Islet of Langerhans (tissue), 1 donor: ENCODE data around the gene TNPO1.
A peak's percentile ranks its signal among the peaks of the same experiment; 100 is the strongest.
"Not testable (repeated sequence)": the region's sequence is repeated elsewhere in the genome, so short reads cannot be mapped to it uniquely, and the experiment has no call there.

Source experiments
- FAIRE-seq: peaks from one replicate; lab custom pipeline; 2011; peaks lifted over from hg19 to GRCh38; lab: Jason Lieb, UNC

TNPO1 gene

GRCh38 chr5:72855821-72856220, 39.4 kb downstream of the TNPO1 start:
- FAIRE-seq, result no peak

DNA sequence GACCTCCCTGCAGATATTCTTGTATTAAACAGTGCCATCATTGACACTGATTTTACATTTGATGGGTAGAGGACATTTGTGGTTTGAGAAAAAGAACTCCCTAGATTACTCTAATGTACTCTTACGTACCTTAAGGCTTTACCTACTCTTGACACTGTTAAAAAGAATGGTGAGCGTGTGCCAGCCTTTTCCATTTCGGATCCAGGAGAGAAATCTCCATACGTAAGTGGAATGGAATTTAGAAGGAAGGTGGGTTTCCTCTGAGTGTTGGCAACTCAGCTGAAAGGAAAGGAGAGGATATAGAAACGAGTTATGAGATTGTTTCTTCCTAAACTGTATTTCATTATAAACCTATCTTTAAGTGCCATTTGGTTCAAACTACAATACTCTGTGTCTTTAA, 40.9 kb downstream of the TNPO1 start:
- no peak for FAIRE-seq

DNA sequence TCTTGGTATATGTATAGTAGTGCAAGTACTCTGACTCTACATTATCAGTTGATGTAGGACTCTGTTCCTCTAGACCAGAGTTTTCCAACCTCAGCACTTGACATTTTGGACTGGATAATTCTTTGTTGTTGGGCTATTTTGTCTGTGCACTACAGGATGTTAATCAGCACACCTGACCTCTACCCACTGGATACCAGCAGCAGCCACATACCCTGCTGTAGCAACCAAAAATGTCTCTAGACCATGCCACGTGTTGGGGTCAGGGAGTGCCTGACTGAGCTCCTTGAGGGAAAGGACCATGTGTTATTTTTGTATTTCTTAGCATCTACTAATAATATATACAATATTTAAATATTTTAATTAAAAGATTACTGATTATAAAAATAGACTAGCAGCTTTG, 42.7 kb downstream of the TNPO1 start:
- no peak for FAIRE-seq

DNA sequence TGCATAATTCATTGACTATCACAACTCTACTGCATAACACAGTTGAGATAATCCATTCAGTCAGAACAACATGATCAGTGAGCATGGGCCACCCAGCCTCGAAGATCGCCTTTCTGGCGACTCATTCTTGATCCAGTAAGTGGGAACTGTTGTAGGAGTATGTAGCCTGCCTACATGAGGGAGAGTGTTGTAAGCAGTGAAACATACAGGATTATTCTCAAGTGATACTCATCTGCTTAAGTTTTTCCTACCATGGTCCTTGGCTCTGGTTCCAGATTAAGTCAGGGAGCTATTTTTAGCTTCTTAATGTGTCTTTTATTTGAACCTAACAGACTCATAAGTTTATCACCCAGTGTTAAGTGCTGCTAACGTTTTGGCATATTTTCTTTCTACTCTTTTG, 44.0 kb downstream of the TNPO1 start:
- no peak for FAIRE-seq

- peak; percentile 53 for FAIRE-seq
Measured at GRCh38 chr5:72871366-72872024, 55.0 kb downstream of the TNPO1 start.

DNA sequence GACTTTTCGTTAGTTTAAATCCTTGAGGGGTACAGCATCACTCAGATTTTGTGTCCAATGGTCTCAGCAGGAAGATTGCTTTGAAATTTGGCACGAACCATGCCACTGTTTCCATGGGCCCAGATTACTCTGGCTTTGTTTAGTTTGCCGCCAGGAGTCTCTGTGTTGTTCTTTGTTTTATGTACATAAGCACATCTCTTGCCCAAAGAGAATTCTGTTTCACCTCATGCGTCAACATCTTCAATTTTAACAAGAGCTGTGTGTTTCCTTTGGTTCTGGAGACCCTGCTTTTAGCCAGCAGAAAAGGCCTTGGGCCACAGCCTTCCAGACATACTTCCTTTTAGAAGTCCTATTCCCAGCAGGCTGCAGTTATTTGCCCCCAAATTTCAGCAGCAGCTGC, 62.4 kb downstream of the TNPO1 start:
- FAIRE-seq, result no peak

GRCh38 chr5:72882989-72883388, 66.5 kb downstream of the TNPO1 start:
- no peak for FAIRE-seq

DNA sequence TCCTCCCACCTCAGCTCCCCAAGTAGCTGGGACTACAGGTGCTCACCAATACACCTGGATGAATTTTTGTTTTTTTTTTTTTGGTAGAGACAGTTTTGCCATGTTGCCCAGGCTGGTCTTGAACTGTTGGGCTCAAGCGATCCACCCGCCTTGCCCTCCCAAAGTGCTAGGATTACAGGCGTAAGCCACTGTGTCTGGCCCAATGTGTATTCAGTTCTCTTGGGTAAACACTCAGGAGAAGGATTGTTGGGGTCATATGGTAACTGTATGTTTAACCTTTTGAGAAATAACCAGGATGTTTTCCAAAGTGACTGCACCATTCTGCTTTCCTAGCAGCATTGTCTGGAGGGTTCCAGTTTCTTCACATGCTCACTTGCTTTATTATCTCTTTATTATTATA, 67.4 kb downstream of the TNPO1 start:
- FAIRE-seq, result no peak

DNA sequence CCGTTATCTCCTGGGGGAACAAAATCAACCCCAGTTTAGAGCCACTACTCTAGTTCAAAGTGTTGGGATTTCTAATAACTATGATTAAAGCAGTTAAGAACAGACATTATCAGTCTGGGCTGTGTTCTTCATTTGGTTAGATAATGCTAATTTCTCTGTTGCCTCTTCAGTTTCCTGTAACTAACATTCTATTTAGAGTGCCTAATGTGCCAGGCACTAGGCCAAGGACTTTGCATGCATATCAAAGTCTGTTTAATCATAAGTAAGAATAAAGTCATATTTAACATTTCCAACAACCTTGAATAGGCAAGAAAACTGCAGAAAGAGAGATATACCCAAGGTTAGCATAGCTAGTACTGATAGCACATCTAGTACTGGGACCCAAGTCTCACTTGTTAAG, 68.4 kb downstream of the TNPO1 start:
- FAIRE-seq, result no peak

GRCh38 chr5:72885824-72886223, 69.4 kb downstream of the TNPO1 start:
- no peak for FAIRE-seq

- no peak for FAIRE-seq
Measured at GRCh38 chr5:72888595-72888994, 72.1 kb downstream of the TNPO1 start.

DNA sequence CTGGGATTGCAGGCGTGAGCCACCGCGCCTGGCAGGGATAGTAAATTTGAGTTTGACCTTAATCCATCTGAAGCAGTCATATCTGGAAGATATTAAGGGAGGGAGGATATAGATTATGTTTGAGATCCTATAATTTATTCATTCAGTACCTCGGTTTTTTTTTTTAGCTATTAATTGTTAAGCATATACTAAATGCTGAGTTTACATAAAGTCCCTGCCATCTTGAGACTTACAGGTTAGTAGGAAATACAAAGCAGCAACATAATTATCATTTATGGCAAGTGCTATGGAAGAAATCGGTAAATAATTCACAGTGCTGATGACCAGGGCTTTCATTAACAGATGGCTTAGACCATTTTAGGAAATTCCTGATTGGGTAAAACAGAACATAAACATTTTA, 72.9 kb downstream of the TNPO1 start:
- no peak for FAIRE-seq

GRCh38 chr5:72892846-72893245, 76.4 kb downstream of the TNPO1 start:
- FAIRE-seq, result no peak

GRCh38 chr5:72895758-72896157, 79.3 kb downstream of the TNPO1 start:
- no peak for FAIRE-seq

DNA sequence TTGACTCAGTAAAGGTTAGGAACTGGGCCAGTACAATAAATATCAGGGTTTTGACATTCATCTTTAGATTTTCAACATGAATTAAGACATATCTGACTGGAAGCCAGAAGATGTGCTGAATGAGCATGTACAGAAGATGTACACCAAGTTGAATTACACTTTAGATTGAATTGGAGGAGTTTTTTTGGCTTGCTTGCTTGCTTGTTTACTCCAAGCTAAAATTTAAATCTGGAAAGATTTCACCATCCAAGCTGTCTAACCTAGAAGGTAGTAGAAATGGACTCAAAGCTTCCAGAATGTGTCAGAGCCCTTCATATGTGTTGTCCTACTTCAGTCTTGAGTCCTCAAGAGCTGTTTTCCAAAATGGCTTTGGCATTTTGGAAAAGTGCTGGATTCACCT, 90.3 kb downstream of the TNPO1 start:
- no peak for FAIRE-seq

GRCh38 chr5:72908664-72909063, 92.2 kb downstream of the TNPO1 start:
- FAIRE-seq, result no peak

DNA sequence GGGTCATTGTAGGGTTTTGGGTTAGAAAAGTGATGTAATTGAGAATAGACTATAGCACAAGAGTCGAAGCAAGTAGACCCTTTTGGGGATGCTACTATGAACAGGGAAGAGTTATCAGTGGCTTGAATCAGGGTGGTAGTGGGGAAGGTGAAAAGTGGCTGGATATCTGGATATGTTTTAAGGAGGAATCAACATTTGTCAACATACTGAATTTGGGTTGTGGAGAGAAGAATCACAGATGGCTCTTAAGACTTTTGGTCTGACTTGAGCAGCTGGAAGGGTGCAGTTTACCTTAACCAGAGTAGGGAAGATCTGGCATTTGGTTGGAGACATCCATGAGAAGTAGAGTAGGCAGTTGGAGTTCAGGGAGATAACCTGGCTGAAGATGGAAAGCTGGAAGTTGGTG, 100.9 kb downstream of the TNPO1 start:
- FAIRE-seq, result no peak

GRCh38 chr5:72920690-72921502, 104.4 kb downstream of the TNPO1 start:
- FAIRE-seq, result peak; percentile 58

DNA sequence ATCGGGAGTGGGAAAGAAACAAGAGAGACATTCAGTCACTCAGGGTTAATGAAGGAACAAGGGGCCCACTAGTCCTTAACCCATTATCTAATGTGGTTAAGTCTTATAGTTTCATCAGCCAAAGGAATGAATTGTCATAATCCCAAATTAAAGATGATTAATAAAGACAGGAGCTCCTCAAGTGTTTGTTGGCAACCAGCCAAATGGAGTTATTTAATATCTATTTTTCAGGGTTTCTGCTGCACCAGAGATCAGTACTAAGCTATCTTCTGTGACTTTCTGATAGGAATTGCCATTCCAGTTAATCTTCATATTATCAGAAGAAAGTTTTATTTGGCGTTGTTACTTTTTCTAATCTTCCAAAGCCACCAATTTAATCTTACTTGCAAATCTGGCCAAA, 105.4 kb downstream of the TNPO1 start:
- no peak for FAIRE-seq

GRCh38 chr5:72922422-72922821, 106.0 kb downstream of the TNPO1 start:
- no peak for FAIRE-seq

- FAIRE-seq, result no peak
Measured at GRCh38 chr5:72925336-72926010, 109.0 kb downstream of the TNPO1 start.

GRCh38 chr5:72932686-72933085, 116.2 kb downstream of the TNPO1 start:
- FAIRE-seq, result not testable (repeated sequence)

GRCh38 chr5:72934953-72935725, 118.7 kb downstream of the TNPO1 start:
- not testable (repeated sequence) for FAIRE-seq
